SK-N-SH treated with all-trans-retinoic acid at 6 μM for 48 hours (cell line): ENCODE results near the gene GRK6.

Source experiments
- ATAC-seq: fragments of 200-7000 bp; cut with Tn5 transposase; 3 replicates; pipeline ENCODE4 v1.9.1; 2020; ENCODE audit warnings: mild to moderate bottlenecking, moderate library complexity
- BACH2 ChIP-seq: fragments of 250-450 bp; sonication (Bioruptor Pico); IDR thresholded peaks from 2 replicates; pipeline ENCODE4 v1.9.0; 2021; ENCODE audit warnings: mild to moderate bottlenecking, borderline replicate concordance
- CREB5 ChIP-seq: fragments of 250-450 bp; sonication (Bioruptor Pico); IDR thresholded peaks from 2 replicates; pipeline ENCODE4 v1.5.1; 2020; ENCODE audit warnings: low read depth, mild to moderate bottlenecking, moderate library complexity
- CSDC2 ChIP-seq: fragments of 250-450 bp; sonication (Bioruptor Pico); IDR thresholded peaks from 2 replicates; pipeline ENCODE4 v1.5.0; 2020; ENCODE audit warnings: mild to moderate bottlenecking, moderate library complexity
- ESRRG ChIP-seq: fragments of 250-450 bp; sonication (Bioruptor Pico); IDR thresholded peaks from 2 replicates; pipeline ENCODE4 v1.6.1; 2021; ENCODE audit warnings: mild to moderate bottlenecking
- GLIS3 ChIP-seq: fragments of 250-450 bp; sonication (Bioruptor Pico); IDR thresholded peaks from 2 replicates; pipeline ENCODE4 v1.5.0; 2020; ENCODE audit warnings: mild to moderate bottlenecking, moderate library complexity
- ISL1 ChIP-seq: fragments of 250-450 bp; sonication (Bioruptor Pico); IDR thresholded peaks from 2 replicates; pipeline ENCODE4 v2.1.2; 2022; ENCODE audit warnings: mild to moderate bottlenecking, moderate library complexity
- OSR1 ChIP-seq: fragments of 250-450 bp; sonication (Bioruptor Pico); IDR thresholded peaks from 2 replicates; pipeline ENCODE4 v1.8.0; 2022; ENCODE audit warnings: moderate library complexity, mild to moderate bottlenecking, inconsistent platforms
- PPARA ChIP-seq: fragments of 250-450 bp; sonication (Bioruptor Pico); IDR thresholded peaks from 2 replicates; pipeline ENCODE4 v1.5.0; 2020; ENCODE audit warnings: mild to moderate bottlenecking, borderline replicate concordance
- RARB ChIP-seq: fragments of 250-450 bp; sonication (Bioruptor Pico); IDR thresholded peaks from 2 replicates; pipeline ENCODE4 v1.8.0; 2021; ENCODE audit warnings: mild to moderate bottlenecking, moderate library complexity
- SNAI2 ChIP-seq: fragments of 250-450 bp; sonication (Bioruptor Pico); IDR thresholded peaks from 2 replicates; pipeline ENCODE4 v1.5.0; 2020; ENCODE audit warnings: mild to moderate bottlenecking, moderate library complexity
- TOX ChIP-seq: fragments of 250-450 bp; sonication (Bioruptor Pico); IDR thresholded peaks from 2 replicates; pipeline ENCODE4 v1.8.0; 2021; ENCODE audit warnings: mild to moderate bottlenecking, moderate library complexity, borderline replicate concordance
- TSHZ2 ChIP-seq: fragments of 250-450 bp; sonication (Bioruptor Pico); IDR thresholded peaks from 2 replicates; pipeline ENCODE4 v1.5.0; 2020; ENCODE audit warnings: mild to moderate bottlenecking, moderate library complexity
- ZC3H10 ChIP-seq: fragments of 250-450 bp; sonication (Bioruptor Pico); IDR thresholded peaks from 2 replicates; pipeline ENCODE4 v1.5.1; 2021; ENCODE audit warnings: mild to moderate bottlenecking, moderate library complexity
- ZFP30 ChIP-seq: fragments of 450-650 bp; formaldehyde crosslinking; IDR thresholded peaks from 2 replicates; pipeline ENCODE4 v1.5.0; 2022; ENCODE audit warnings: mild to moderate bottlenecking, moderate library complexity
- ZNF70 ChIP-seq: fragments of 450-650 bp; formaldehyde crosslinking; IDR thresholded peaks from 2 replicates; pipeline ENCODE4 v1.5.0; 2020; ENCODE audit warnings: mild to moderate bottlenecking, moderate library complexity
- TF ChIP-seq, protein P1 (sequence below): fragments of 250-450 bp; sonication (Bioruptor Pico); IDR thresholded peaks from 2 replicates; pipeline ENCODE4 v1.8.0; 2020; ENCODE audit warnings: mild to moderate bottlenecking, moderate library complexity, borderline replicate concordance
- TF ChIP-seq, protein P2 (sequence below): fragments of 250-450 bp; sonication (Bioruptor Pico); IDR thresholded peaks from 2 replicates; pipeline ENCODE4 v1.8.0; 2021; ENCODE audit warnings: low read depth, mild to moderate bottlenecking, moderate library complexity, borderline replicate concordance

Gene GRK6

DNA sequence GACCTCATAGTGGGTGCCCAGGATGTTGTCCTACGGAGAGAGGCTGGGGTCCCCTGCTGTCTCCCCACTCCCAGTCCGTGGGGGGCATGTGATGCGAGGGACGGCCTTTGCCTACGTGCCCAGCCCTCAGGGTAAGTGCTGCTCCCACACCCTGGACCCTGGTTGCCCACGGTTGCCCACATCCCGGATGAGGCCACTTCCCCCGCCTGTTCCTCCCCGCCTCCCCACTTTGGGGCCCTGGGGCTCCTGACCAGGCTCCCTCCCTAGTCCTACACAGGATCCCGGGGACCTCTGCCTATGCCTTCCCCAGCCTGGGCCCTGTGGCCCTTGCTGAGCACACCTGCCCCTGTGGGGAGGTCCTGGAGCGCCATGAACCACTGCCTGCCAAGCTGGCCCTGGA is 40.8 kb upstream of the GRK6 start:
- no peak for TF ChIP-seq GLIS3 (CRISPR knock-in tag)
- TF ChIP-seq, all 23 proteins: peak for 0
- no peak for ATAC-seq

GRCh38 chr5:177386542-177386941 is 39.9 kb upstream of the GRK6 start:
- TF ChIP-seq BACH2 (CRISPR knock-in tag) (no peak), PPARA (CRISPR knock-in tag) (no peak), CREB5 (CRISPR knock-in tag) (no peak), TOX (CRISPR knock-in tag) (no peak), ISL1 (CRISPR knock-in tag) (no peak), SNAI2 (no peak), CSDC2 (CRISPR knock-in tag) (no peak), TSHZ2 (CRISPR knock-in tag) (no peak), ESRRG (CRISPR knock-in tag) (no peak), RARB (CRISPR knock-in tag) (no peak), ZNF70 (no peak), OSR1 (no peak), ZC3H10 (CRISPR knock-in tag) (no peak)
- TF ChIP-seq, protein P1, sequence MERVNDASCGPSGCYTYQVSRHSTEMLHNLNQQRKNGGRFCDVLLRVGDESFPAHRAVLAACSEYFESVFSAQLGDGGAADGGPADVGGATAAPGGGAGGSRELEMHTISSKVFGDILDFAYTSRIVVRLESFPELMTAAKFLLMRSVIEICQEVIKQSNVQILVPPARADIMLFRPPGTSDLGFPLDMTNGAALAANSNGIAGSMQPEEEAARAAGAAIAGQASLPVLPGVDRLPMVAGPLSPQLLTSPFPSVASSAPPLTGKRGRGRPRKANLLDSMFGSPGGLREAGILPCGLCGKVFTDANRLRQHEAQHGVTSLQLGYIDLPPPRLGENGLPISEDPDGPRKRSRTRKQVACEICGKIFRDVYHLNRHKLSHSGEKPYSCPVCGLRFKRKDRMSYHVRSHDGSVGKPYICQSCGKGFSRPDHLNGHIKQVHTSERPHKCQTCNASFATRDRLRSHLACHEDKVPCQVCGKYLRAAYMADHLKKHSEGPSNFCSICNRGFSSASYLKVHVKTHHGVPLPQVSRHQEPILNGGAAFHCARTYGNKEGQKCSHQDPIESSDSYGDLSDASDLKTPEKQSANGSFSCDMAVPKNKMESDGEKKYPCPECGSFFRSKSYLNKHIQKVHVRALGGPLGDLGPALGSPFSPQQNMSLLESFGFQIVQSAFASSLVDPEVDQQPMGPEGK (CRISPR knock-in tag): no peak
- TF ChIP-seq, protein P2, sequence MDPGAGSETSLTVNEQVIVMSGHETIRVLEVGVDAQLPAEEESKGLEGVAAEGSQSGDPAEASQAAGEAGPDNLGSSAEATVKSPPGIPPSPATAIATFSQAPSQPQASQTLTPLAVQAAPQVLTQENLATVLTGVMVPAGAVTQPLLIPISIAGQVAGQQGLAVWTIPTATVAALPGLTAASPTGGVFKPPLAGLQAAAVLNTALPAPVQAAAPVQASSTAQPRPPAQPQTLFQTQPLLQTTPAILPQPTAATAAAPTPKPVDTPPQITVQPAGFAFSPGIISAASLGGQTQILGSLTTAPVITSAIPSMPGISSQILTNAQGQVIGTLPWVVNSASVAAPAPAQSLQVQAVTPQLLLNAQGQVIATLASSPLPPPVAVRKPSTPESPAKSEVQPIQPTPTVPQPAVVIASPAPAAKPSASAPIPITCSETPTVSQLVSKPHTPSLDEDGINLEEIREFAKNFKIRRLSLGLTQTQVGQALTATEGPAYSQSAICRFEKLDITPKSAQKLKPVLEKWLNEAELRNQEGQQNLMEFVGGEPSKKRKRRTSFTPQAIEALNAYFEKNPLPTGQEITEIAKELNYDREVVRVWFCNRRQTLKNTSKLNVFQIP: no peak
- ATAC-seq: no peak

DNA sequence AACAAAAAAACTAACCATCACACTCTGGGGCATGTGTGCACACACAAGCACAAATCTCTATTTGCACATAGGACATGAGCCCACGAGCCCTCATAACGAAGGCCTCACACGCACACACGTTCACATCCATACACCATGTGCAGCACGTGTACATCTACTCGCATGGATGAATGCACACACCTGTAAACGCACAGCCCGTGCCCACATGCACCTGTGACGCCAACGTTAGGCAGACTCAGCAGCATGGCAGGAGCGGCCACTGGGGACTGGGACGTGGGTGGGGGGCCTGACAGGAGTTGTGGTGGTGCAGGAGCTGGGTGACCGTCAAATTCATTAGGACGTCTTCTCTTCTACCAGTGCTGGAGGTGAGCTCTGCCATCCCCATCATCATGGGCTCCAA is 39.1 kb upstream of the GRK6 start:
- ATAC-seq: no peak
- TF ChIP-seq BACH2 (CRISPR knock-in tag) (no peak), TSHZ2 (CRISPR knock-in tag) (no peak), CREB5 (CRISPR knock-in tag) (no peak), PPARA (CRISPR knock-in tag) (no peak), OSR1 (no peak), ZFP30 (no peak), SNAI2 (no peak), TOX (CRISPR knock-in tag) (no peak), ISL1 (CRISPR knock-in tag) (no peak)
- TF ChIP-seq, protein P1 (CRISPR knock-in tag): no peak
